GM20000 (cell line): ENCODE data around the gene SOX8.

Experiments
- DNase-seq: peaks from one replicate; pipeline ENCODE4 v3.0.0; 2012; ENCODE audit warnings: low spot score
- TF ChIP-seq, protein P1 (sequence below): IDR thresholded peaks from 2 replicates; pipeline ENCODE4 v1.5.1; 2012; ENCODE audit warnings: mild to moderate bottlenecking, control low read depth; ENCODE audit errors: extremely low read depth, missing control alignments

SOX8 gene

DNA sequence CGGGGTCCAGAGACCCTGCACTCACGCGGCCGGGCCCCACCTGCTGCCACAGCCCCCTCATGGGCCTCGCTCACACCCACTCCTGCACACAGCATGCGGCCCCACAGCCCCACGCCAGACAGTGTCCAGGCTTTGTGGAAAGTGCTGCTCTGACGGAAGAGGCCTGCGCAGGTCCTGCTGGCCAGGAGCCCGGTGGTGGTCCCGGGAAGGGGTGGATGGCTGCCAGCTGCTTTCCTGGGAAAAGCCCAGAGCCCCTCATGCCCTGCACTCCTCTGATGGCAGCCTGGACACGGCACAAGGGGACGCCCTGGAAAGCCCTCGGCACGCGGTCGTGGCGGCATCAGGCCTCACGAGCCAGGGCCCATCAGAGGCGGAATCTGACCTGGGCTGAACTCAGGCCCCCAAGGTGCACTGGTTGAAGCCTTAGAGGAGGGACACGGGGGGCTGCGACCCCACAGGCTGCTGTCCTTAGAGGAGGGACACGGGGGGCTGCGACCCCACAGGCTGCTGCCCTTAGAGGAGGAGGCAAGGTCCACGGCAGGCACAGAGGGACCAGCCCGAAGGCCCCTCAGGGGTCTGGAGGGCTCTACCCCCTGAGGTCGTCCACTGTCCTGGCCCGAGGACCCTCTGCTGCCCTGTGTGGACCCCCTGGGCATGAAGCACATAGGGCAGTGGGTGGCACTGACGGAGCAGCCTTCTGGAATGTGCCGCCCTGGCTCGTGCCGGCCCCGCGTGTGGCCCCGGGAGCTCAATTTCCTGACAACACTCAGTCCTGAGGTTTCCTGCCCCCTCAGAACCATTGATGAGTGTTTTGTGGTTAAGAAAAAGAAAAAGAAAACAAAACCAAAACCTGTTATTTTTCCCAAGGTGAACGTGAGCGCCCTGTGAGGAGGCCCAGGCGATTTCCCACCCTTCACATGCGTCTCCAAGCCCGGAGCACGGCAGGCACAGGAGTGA, 22.1 kb downstream of the SOX8 start:
- TF ChIP-seq, protein P1, sequence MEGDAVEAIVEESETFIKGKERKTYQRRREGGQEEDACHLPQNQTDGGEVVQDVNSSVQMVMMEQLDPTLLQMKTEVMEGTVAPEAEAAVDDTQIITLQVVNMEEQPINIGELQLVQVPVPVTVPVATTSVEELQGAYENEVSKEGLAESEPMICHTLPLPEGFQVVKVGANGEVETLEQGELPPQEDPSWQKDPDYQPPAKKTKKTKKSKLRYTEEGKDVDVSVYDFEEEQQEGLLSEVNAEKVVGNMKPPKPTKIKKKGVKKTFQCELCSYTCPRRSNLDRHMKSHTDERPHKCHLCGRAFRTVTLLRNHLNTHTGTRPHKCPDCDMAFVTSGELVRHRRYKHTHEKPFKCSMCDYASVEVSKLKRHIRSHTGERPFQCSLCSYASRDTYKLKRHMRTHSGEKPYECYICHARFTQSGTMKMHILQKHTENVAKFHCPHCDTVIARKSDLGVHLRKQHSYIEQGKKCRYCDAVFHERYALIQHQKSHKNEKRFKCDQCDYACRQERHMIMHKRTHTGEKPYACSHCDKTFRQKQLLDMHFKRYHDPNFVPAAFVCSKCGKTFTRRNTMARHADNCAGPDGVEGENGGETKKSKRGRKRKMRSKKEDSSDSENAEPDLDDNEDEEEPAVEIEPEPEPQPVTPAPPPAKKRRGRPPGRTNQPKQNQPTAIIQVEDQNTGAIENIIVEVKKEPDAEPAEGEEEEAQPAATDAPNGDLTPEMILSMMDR: no peak
- no peak for DNase-seq

DNA sequence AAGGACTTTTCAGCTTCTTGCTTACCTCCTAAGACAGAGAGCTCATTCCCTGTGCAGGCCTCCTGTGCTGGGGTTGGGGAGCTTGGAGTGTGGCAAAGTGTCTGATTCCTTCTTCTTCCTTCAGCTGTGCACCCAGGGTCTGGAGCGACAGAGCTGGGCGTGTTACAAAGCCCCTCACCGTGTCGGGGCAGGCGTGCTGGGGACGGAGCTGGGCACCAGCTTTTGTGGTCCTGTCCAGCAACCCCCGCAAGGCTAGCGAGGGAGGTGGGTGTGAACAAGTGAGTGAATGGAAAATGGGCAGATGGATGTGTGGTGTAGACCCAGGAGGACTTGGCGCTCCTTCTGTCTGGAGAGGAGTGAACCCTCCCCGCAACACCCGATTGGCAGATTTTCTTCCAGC, 23.7 kb downstream of the SOX8 start:
- DNase-seq: no peak
- TF ChIP-seq, protein P1: no peak

DNA sequence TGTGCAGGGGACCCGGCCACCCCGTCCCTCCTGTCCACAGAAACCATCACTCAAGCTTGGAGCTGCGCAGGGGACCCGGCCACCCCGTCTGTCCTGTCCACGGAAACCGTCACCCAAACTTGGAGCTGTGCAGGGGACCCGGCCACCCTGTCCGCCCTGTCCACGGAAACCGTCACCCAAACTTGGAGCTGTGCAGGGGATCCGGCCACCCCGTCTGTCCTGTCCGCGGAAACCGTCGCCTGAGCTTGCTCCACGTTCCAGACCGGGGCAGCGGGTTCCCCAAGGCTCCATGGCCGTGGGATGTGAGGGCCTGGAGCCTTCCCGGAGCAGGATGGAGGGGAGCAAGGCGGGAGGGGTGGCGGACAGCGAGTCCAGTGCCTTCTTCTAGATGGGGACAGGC, 25.2 kb downstream of the SOX8 start:
- TF ChIP-seq, protein P1: no peak
- DNase-seq: no peak

DNA sequence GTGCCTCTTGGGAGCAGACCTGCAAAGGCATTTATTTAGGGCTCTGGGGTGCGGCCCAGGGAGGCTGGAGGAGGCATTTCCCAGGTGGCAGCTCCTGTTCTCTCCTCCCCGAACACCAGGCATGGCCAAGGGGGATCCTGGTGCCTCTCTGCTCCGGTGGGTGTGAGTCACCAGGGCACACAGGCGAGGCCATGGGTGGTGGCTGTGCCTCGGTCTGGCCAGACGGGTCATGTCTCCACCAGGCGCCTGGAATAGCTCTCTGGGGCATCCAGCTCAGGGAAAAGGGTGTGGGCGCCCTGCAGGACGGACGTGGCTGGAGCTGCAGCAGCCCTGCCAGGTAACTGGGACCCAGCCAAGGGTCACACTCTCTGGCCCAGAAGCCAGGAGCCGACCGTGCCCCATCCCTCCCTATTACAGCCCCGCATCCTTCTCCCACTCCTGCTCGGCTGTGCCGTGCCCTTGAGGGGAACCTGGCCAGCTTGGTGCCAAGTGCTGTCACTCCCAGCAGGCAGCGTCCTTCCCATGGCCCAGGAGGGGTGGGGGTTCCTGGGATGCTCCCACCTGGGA, 25.8 kb downstream of the SOX8 start:
- TF ChIP-seq, protein P1: no peak
- no peak for DNase-seq

DNA sequence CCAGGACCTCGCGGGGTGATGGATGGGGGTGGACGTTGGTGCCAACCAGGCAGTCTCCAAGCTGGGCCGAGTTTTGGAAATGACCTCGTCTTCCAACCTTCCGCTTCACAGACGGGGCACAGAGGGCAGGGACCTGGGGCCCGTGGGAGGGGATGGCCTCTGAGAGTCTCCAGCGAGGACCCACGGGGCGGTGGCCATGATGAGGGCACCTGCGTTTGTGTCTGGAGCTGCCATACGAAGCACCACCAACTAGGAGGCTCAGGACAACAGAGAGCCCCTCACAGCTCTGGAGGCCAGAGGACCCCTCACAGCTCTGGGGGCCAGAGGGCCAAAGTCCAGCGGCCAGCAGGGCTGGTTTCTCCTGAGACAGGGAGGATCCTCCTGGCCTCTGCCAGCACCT, 26.5 kb downstream of the SOX8 start:
- DNase-seq: no peak
- TF ChIP-seq, protein P1: no peak

DNA sequence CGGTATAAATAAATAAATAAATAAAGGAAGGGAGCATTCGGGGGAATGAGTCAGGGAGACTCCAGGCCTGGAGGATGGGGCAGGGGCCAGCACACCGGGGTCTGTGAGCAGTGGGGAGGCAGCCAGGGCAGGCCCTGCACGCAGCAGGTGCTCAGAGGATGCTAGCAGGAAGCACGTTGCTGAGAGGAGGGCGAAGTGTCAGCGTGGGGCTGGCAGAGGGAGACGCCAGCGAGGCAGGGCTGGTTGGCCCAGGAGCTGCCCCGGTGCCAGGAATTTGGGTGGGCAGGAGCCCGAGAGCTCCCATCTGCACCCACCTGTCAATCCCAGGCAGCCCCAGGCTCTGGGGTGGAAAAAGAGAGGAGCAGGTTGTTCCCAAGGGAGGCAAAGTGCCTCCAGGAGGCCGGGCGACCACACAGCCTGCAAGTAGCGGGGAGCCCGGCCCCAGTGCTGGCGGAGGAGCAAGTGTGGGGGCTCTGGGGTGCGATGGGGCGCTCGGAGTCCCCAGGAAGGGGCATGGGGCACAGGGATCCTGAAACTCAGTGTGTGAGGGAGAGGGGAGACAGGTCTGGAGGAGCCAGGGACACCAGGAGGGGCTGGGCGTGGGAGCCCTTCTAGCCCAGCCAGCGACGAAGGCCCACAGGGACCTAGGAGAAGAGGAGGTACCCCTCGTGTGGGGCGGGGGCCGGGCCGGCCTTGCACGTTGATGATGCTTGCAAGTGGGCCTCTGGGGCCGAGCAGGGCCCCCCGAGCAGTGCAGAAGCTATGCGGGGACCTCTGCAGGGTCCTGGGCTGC, 28.0 kb downstream of the SOX8 start:
- TF ChIP-seq, protein P1: no peak
- no peak for DNase-seq

DNA sequence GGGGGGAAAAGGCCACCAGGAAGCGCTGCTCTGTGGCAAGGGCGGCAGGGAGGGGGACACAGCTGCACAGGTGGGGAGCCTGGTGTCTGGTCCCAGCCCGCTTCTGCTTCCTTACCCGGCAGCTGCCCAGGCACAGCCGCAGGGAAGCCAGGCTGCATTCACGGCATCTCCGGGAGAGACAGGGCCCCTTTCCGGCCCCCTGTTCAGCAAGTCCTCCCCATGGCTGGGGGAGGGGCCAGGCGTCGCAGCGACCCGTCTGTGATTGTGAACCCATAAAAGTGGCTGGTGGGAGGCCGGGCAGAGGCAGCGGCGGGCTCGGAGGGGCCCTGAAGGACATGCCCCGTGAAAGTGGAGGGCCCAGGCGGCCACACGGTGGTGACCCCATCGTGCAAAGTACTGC, 28.7 kb downstream of the SOX8 start:
- TF ChIP-seq, protein P1: no peak
- no peak for DNase-seq
